RWPE2 (cell line): ENCODE results near the gene MIER2.
A peak's percentile ranks its signal among the peaks of the same experiment; 100 is the strongest.

ENCODE experiments used
- ATAC-seq: fragments of 200-7000 bp; cut with Tn5 transposase; 3 replicates; pipeline ENCODE4 v1.9.1; 2021; ENCODE audit warnings: low read depth
- DNase-seq: peaks from one replicate; pipeline ENCODE4 v3.0.0-alpha.2; 2020; ENCODE audit warnings: low spot score
- H3K27ac ChIP-seq: fragments of 450-650 bp; 2 replicates; pipeline ENCODE4 v1.5.1; 2017; ENCODE audit warnings: mild to moderate bottlenecking; ENCODE audit not compliant: poor library complexity, severe bottlenecking
- H3K27me3 ChIP-seq: fragments of 250-450 bp; sonication (Bioruptor Pico); 2 replicates; pipeline ENCODE4 v1.5.1; 2021; ENCODE audit warnings: mild to moderate bottlenecking, moderate library complexity; ENCODE audit not compliant: insufficient read depth, poor library complexity, severe bottlenecking
- H3K36me3 ChIP-seq: fragments of 250-450 bp; sonication (Bioruptor Pico); 2 replicates; pipeline ENCODE4 v1.5.1; 2020; ENCODE audit warnings: low read depth, mild to moderate bottlenecking, moderate library complexity
- H3K4me1 ChIP-seq: fragments of 250-450 bp; sonication (Bioruptor Pico); 2 replicates; pipeline ENCODE4 v1.5.1; 2021; ENCODE audit warnings: mild to moderate bottlenecking, moderate library complexity; ENCODE audit not compliant: insufficient read depth, poor library complexity, severe bottlenecking
- H3K4me3 ChIP-seq: fragments of 250-450 bp; sonication (Bioruptor Pico); 2 replicates; pipeline ENCODE4 v1.5.1; 2021; ENCODE audit warnings: mild to moderate bottlenecking, moderate library complexity; ENCODE audit not compliant: severe bottlenecking
- H3K9me3 ChIP-seq: fragments of 250-450 bp; sonication (Bioruptor Pico); 2 replicates; pipeline ENCODE4 v1.5.1; 2021; ENCODE audit warnings: mild to moderate bottlenecking, moderate library complexity; ENCODE audit not compliant: severe bottlenecking
- CTCF ChIP-seq: fragments of 450-650 bp; IDR thresholded peaks from one replicate; pipeline ENCODE4 v1.5.1; 2017; ENCODE audit warnings: mild to moderate bottlenecking, moderate library complexity; ENCODE audit not compliant: poor library complexity, severe bottlenecking

MIER2 gene

GRCh38 chr19:343941-344624 is 513 bp downstream of the MIER2 start:
- DNase-seq = peak; percentile 38
- 0 out of 3 replicates have a peak, but pooled peaks have one; percentile 26 for ATAC-seq
- H3K27me3 ChIP-seq = no peaks in the 10 kb centered on the region
- peak overlapping the region; percentile 69 for H3K27ac ChIP-seq
- peak overlapping the region; percentile 91 for H3K4me3 ChIP-seq
- peaks cover 13% of the 10 kb centered on the region for H3K4me1 ChIP-seq
- peaks cover 33% of the 10 kb centered on the region for H3K36me3 ChIP-seq
- no peak for TF ChIP-seq CTCF
- no peaks in the 10 kb centered on the region for H3K9me3 ChIP-seq

GRCh38 chr19:343451-343931 is 1.1 kb downstream of the MIER2 start:
- H3K27me3 ChIP-seq = no peaks in the 10 kb centered on the region
- DNase-seq (no peak), ATAC-seq (peak; percentile 24)
- H3K4me3 ChIP-seq = peak overlapping the region; percentile 91
- peak overlapping the region; percentile 69 for H3K27ac ChIP-seq
- H3K4me1 ChIP-seq = peaks cover 13% of the 10 kb centered on the region
- no peak for TF ChIP-seq CTCF
- H3K36me3 ChIP-seq = peaks cover 39% of the 10 kb centered on the region
- no peaks in the 10 kb centered on the region for H3K9me3 ChIP-seq

GRCh38 chr19:342801-343421 is 1.7 kb downstream of the MIER2 start:
- Histone ChIP-seq H3K4me1 (peaks cover 13% of the 10 kb centered on the region), H3K4me3 (peak overlapping the region; percentile 91), H3K27ac (peak overlapping the region; percentile 69), H3K27me3 (no peaks in the 10 kb centered on the region), H3K36me3 (peaks cover 43% of the 10 kb centered on the region), H3K9me3 (no peaks in the 10 kb centered on the region)
- no peak for TF ChIP-seq CTCF
- ATAC-seq = peak; percentile 64
- DNase-seq = peak; percentile 59

GRCh38 chr19:342128-342455 is 2.5 kb downstream of the MIER2 start:
- peaks cover 13% of the 10 kb centered on the region for H3K4me1 ChIP-seq
- no peak overlapping the region for H3K4me3 ChIP-seq
- ATAC-seq = no peak
- H3K27me3 ChIP-seq = no peaks in the 10 kb centered on the region
- TF ChIP-seq CTCF = no peak
- H3K27ac ChIP-seq = peak overlapping the region; percentile 69
- DNase-seq = no peak
- peaks cover 46% of the 10 kb centered on the region for H3K36me3 ChIP-seq
- H3K9me3 ChIP-seq = no peaks in the 10 kb centered on the region
